GM18868 (cell line): Measurements from ENCODE around the gene ZNF541.

Source experiments
- ATAC-seq: cut with Tn5 transposase; IDR thresholded peaks from one replicate; pipeline ENCODE4 v1.9.1; 2021; ENCODE audit warnings: mild to moderate bottlenecking, moderate library complexity; ENCODE audit not compliant: unreplicated experiment

ZNF541 gene, protein sequence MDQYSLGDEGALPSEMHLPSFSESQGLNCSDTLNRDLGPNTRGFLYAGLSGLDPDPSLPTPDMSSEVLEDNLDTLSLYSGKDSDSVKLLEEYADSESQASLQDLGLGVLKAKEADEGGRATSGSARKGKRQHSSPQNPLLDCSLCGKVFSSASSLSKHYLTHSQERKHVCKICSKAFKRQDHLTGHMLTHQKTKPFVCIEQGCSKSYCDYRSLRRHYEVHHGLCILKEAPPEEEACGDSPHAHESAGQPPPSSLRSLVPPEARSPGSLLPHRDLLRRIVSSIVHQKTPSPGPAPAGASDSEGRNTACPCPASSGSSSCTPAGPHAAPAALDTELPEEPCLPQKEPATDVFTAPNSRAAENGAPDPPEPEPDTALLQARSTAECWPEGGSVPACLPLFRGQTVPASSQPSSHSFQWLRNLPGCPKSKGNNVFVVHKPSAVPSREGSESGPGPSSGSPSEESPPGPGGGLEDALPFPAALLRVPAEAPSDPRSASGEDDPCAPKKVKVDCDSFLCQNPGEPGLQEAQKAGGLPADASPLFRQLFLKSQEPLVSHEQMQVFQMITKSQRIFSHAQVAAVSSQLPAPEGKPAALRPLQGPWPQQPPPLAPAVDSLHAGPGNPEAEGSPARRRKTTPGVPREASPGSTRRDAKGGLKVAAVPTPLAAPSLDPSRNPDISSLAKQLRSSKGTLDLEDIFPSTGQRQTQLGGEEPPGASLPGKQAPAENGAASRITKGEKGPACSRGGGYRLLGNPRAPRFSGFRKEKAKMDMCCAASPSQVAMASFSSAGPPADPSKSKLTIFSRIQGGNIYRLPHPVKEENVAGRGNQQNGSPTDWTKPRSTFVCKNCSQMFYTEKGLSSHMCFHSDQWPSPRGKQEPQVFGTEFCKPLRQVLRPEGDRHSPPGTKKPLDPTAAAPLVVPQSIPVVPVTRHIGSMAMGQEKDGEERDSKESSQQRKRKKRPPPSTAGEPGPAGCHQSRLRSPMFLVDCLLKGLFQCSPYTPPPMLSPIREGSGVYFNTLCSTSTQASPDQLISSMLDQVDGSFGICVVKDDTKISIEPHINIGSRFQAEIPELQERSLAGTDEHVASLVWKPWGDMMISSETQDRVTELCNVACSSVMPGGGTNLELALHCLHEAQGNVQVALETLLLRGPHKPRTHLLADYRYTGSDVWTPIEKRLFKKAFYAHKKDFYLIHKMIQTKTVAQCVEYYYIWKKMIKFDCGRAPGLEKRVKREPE (N-terminal part only)

DNA sequence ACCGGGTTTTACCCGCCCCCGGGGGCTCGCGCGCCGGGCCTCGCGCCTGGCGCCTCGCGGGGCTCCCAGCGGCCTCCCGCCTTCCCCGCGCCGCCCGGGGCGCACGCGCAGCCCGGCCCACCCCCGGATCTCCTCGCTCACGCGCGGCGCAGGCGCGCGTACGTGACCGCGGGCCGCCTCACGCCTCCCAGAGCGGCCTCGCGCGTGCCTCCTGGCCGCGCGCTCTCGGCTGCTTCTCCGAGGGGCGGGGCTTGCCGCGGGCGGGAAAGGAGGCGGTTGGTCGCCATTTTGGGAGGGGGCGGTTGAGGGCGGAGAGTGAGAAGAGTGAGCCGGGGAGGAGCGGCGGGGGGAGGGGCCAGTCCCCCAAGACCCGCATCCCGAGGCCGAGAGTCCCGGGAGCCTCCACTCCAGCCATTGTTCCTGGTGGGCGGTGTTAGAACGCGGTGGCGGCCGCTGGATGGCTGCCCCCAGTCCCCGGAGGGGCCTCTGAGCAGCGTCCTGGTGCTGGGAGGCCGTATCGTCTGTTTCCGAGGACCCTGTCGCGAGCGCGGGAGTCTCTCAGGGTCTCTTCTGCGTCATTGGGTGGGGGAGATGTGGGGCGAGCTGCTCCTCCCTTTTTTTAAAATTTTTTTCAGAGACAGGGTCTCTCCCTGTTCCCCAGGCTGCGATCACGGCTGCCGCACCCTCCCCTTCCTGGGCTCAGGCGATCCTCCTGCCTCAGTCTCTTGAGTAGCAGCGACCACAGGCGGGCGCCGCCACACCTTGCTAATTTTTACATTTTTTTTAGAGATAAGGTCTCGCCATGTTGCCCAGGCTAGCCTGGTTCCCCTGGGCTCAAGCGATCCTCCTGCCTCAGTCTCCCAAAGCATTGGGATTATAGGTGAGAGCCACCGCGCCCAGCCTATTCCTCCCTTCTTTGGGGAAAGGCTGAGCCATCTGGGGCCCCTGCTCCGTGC lies at the start of gene ZNF541:
ZNF541 (minus strand) TSS at position 78 of the 956 bp plus-strand sequence. CDS start 17,292 bp downstream, outside the sequence.
- ATAC-seq, result no peak

DNA sequence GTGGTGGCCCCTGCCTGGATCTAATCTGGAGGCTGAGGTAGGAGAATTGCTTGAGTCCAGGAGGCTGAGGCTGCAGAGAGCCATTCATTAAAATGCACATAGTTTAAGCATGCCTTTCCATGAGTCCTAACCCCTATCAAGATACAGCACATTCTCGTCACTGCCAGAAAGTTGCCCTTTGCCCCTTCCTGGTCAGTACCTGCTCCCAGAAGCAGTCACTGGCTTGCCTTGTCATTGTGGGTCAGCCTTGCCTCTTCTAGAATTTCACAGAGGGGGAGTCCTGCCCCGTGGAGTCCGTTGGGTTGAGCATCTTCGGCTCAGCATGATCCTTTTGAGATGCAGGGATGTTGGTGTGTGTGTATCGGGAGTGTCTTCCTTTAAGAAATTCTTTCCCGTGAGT lies 46.8 kb upstream of the ZNF541 start:
- no peak for ATAC-seq

DNA sequence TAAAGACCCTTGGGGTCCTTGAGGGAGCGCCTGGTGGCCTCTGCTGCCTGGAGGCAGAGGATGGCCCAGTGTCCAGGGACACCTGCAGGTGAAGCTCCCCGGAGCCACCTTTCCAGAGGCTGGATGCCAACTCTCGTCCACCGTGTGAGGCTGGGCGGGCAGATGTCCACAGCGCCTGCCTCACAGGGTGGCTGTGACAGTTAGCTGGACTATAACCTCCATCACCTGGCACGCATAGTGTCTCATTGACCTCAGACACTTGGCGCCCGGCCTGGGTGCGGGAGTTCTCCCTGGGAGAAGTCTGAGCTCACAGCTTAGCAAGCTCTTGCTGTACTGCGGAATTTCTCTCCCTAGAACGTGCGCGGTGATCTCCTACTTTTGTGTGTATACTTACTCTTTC lies 45.8 kb upstream of the ZNF541 start:
- no peak for ATAC-seq

DNA sequence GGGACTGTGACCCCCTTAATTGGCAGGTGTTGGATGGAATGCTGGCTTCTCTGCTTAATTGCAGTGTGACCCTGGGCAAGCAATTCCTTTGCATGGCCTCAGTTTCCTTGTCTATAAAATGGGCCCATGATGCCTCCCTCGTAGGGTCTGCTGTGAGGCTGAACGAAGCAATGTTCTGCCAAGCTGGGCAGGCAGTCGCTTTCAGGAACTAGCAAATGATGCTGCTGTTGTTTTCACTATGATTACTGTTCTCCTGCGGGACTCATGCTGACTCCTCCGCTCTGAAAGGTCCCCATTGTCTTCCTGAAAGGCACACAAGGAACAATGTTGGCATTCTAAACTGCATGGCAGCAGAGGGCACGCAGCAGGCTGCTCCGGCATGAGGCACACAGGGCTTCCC lies 42.8 kb upstream of the ZNF541 start:
- ATAC-seq, result no peak

DNA sequence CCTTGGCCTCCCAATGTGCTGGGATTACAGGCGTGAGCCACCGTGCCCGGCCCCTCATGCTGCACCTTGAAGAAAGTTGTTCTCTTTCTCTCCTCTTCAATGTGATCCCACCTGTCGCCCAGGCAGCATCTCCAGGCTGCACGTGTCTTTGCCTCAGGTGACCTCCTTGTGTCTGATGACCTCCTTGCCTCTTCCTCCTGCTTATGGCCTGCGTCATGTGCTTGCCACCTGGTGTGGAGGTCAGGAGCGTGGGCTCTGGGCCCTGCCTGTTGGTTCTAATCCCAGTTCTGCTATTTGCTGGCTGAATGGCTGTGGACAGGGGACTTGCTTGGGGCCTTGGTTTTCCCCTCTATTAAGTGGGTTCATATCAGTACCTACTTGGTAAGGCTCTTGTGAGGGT lies 42.3 kb upstream of the ZNF541 start:
- ATAC-seq, result no peak

DNA sequence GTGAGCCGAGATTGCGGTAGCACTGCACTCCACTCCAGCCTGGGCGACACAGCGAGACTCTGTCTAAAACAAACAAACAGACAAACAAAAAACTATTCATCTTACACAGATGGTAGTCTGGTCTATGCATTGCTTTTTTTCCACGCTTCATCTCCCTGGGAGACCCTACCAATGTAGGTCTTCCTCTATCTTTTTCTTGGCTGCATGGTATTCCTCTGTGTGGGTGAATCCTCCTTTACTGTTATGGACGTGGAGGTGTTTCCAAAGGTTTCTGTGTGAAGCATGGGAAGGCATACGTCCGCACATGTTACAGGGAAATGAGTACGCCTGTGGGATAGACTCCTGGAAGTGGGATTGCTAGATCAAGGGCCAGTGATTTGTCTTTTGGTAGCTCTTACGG lies 41.6 kb upstream of the ZNF541 start:
- ATAC-seq, result no peak

DNA sequence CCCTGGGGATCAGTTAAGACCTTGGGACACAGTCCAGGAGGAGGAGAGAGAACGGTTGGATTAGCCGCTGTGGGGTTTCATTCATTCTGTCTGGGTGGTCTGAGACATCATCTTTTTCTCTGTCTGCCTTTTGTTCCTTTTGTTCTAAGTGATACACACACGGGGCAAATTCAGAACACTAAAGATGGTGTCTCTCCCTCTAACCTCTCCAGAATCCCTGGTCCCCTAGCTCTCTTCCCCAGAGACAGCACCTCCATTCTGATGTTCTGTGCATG lies 41.0 kb upstream of the ZNF541 start:
- ATAC-seq, result no peak

DNA sequence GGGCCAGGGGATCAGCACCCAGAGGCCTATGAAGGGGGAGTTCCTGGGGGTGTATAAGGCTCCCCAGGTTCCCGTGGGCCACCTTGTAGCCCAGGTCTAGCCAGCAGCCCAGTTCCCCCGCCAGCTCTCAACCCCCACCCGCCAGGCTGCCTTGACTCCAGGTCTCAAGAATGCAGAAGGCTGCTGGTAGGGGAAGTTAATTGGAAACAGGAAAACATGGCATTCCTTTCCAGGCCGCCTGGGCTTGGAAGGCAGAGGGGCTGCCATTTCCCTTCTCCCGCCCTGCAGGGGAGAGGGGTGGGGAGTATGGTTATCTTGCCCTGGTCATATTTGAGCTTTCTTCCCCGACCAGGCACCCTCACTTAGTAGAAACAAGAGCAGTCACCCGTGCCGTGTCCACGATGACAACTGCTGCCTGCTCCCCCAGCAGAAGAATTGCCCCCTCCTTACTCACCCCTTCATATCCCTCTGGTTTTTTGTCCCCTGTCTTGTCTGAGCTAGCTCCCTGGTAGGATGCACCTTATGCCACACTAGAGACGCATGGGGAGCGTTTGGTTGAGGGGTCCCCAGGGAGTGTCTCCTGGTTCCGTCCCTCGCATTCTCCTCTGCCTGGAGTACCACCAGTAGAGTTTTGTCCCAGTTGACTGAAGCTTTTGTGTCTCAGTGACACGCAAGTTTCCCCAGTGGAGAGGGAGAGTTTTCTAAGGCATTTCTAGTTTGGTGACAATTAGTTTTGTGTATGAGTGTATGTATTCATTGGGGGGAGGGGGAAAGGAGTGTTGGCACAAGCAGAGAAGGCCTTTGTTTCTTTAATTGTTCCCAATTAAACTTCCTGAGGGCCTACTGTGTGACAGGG lies 40.4 kb upstream of the ZNF541 start:
- no peak for ATAC-seq

DNA sequence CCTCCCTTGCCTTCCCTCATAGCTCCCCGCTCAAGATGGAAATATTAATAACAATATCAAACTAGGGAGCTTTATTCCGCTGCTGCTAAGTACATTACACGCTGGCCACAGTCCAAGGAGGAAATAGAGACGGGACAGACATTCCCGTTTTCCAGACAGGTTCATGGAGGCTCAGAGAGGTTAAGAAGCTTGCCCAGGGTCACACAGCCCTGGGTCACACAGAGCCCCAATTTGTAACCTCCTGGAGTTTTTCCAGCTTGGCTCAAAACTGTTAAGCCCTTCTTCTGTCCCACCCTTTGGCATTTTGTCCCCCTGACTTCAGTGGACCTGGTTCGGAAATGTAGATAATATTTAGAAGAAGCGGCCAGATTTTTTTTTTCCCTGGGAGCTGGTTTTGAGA lies 38.0 kb upstream of the ZNF541 start:
- no peak for ATAC-seq

DNA sequence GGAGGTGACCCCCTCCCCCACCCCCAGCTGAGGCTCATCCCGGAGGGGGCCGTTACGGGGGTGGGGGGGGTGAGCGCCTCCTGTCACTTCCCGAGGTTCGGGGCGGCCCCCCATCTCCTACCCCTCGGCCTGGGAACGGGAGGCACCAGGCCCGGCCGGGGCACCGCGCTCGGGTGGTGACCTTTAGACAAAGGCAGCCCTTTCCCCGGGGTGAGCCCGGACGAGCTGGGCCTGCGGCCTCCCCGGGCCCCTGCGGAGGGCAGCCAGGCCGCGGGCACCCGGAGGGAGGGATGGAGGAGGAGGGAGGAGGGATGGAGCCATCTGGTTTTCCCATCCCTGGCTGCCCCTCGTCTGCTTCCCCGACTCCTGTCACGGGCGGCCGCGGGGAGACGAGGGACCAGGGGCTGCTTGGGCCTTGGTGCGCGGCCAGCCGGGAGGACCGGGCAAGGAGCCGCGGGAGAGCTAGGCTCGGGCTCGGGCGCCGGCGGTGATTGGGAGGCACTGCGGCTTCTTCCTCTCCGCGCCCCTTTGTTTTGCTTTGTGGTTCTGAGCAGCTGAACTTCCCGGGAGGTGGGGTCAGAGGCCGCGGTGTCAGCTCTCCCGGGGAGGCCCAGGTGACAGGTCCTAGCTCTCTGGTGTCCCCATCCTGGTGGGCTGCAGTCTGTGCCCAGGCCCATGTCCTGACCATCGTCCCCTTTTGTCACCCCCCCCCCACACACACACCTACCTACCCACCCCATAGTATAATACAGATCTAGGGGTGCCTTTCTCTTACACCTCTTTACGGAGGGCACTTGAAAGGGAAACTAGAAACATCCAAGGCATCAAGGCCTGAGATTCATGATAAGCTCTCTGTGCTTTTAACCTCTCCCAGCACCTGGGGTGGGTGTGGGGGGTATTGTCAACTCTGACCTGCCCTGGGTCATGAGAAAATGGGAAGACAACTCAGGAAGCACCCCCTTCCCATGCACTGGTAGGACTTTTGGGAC lies 37.3 kb upstream of the ZNF541 start:
- ATAC-seq, result no peak

DNA sequence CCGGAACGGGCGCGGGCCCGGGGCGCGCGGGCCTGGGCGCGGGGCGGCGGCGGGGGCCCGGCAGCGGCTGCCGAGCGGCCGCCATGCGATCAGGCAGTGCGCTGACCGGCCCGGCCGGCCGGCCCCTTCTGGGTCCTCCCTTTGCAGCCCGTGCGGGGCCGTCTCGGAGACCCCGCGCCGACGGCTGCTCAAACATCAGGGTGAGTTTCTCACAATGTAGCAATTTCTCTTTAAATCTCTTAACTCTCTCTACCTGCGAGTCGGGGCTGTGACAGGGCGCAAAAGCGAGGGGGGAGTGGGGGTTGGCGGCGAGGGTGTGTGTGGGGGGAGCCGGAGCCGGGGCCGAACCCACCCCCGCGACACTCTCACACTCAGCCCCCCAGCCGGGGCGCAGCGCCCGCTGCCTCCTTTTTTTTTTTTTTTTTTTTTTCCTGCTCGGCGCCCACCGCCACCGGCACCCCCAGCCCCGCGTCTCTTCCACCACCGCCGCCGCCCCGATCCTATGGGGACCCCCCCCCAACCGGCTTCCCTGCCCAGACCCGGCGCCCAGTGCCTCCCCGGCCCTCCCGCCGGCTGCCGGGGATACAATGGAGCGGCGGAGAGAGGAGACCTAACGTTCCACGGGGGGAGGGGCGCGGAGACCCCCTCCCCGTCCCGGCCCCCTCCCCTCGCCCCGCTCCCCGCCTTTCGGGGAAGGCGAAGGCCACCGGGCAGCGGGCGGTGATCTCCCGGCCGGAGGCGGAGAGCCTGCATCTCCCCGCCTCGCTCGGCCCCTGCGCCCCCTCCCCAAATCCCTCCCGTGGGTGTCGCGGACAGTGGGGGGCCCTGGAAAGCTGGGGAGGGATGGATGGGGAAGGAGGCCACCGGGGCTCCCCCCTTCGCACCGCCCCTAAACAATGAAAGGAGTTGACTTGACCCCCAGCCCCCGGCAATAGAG lies 36.3 kb upstream of the ZNF541 start, which contains the start of gene BICRA:
BICRA (plus strand) TSS at position 166 of the 937 bp plus-strand sequence. CDS start 64,441 bp downstream, outside the sequence.
- ATAC-seq, result peak; percentile 47

DNA sequence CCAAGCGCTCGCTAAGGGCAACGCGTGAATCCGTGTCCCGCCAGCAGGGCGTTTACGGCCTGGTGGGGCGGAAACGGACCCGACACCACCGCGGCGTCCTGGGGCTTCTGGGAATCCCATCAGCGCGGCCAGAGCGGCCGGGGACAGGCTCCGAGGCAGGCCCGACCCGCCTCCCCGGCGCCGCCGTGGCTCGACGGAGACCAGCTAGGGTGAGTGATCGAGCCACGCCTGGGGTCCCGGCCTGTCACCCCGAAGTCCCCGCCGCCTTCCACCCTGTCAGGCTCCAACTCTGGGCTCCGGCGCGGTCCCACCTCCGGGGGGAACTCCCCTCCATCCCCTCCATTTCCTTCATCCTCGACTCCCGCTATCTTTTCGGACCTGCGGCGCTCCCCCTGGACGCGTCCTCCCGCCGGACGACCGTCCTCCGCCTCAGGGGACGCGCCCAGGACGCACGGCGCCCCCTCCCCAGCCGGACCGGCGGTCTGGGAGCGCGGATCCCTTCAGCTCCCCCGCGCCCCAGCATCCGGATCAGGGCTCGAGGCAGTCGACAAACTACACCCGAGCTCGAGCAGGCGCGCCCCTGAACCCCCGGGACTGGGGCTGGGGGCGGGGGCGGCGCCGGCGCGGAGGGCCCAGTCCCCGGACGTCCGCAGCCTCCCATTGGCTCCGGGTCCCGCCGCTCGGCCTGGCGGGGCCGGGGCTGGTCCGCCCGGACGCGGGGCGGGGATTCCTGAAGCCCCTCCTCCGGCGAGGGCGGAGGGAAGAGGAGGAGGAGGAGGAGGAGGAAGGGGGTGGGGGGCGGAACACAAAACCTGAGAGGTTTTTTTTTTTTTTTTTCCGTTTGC lies 35.3 kb upstream of the ZNF541 start:
- ATAC-seq, result peak; percentile 86

DNA sequence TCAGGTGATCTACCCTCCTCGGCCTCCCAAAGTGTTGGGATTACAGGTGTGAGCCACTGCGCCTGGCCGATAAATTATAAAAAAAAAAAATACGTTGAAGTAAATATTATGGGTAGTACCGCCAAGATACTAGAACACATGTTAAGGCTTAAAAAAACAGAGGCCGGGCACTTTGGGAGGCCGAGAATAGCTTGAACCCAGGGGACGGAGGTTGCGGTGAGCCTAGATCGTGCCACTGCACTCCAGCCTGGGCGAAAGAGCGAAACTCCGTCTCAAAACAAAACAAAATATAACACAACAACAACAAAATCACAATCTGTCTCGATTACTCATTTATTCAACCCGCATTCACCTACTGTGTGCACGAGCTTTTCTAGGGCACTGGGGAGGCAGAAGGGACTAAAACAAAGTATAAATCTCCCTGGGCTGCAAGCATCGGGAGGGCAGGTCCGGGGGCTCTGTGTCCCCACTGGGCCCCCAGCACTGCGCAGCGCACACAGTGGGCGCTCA lies 34.7 kb upstream of the ZNF541 start:
- no peak for ATAC-seq

DNA sequence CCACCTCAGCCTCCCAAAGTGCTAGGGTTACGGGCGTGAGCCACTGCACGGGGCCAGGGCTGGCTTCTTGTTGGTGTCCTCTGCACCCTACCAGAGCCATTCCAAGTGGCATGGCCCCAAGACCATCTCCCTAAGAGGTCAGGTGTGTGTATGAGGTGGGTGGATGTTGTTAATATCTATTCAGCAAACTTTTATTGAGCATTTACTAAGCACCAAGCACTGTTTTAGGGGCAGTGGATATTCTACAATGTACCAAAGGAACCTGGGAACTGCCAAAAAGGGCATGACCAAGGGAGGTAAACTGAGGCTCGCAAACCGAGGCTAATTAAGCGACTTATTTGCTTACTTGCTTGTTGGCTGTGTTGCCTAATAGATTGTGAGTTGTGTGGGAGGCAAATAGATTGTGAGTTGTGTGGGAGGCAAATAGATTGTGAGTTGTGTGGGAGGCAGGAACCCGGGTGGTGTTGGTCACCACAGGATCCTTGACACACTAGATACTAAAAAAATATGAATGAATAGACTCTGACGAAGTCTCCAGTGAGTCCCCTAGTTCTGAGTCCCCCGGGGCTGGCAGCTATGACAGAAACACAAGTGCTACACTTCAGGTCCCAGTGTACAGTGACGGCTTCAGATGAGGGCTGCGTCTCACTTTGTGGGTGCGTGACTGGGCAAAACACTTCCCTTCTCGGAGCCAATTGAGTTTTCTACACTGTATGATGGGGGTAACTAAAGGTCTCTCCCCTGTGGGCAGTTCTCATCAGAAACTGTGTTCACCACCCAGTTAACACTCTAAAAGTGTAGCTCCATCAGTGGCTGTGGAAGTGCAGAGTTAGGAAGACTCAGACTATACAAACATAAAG lies 31.0 kb upstream of the ZNF541 start:
- ATAC-seq, result no peak
